ENCODE measurements around the gene GMCL1.
"Not testable (repeated sequence)": the region's sequence is repeated elsewhere in the genome, so short reads cannot be mapped to it uniquely, and the experiment has no call there.

Gene GMCL1

GRCh38 chr2:69848186-69848790 is 18.8 kb downstream of the GMCL1 start:
- no peak for DNase-seq

GRCh38 chr2:69858261-69858660 is 28.8 kb downstream of the GMCL1 start:
- no peak for DNase-seq

DNA sequence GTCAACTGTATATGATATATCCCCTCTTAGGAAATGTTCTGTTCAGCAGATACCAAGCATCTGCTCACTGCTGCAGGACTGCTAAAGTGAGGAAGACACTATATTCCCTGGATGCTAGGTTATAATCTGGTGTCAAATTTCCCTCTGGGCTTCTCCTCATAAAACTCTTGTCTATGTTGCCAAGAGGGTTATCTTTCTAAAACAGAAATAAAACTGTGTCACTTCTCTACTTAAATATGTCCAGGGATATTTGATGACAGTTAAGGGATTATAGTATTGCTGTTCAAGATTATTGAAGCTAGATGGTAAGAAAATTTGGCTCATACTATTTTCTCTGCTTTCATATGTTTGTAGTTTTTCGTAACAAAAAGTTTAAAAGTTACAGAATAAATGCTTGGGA is 33.8 kb downstream of the GMCL1 start:
- DNase-seq = no peak

GRCh38 chr2:69888451-69888850 is 59.0 kb downstream of the GMCL1 start:
- no peak for DNase-seq

DNA sequence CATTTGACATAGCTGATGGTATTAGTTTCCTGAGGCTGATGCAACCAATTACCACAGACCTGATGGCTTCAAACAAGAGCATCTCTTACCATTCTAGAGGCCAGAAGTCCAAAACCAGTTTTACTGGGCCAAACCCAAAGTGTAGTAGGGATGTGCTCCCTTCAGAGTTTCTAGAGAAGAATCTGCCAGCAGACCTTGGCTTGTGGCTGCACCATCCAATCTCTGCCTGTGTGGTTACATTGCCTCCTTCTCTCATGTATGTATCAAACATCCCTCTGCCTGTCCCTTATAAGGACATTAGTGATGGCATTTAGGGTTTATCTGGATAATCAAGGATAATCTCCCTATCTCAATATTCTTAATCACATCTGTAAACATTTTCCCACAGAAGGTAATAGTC is 59.8 kb downstream of the GMCL1 start:
- no peak for DNase-seq

DNA sequence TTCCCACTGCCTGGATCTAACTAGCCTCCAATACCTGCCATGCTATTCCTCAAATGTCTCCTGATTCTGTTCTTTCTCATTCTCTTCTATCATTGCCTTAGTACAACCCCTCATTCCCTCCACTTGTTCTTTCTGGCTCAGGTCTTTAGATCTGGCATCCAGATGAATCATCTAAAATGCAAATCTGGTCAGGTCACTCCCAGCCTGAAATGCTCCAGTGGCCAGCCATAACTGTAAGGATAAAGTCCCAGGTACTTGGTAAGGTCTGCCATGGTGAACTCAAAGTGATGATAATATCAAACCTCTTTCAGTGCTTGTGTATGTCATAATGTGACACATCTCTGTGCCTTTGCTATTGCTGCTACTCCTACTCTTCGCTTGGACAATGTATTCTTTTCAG is 61.4 kb downstream of the GMCL1 start:
- DNase-seq = no peak

- not testable (repeated sequence) for DNase-seq
Measured at GRCh38 chr2:69892838-69893424, 63.5 kb downstream of the GMCL1 start.

- peak; percentile 68 for DNase-seq
Measured at GRCh38 chr2:69893684-69894551, 64.5 kb downstream of the GMCL1 start, which contains the start of gene SNRNP27. SNRNP27 (plus strand) TSS chr2:69893956; CDS start chr2:69893985, 29 bp downstream.

GRCh38 chr2:69894737-69895136 is 65.3 kb downstream of the GMCL1 start:
- not testable (repeated sequence) for DNase-seq

- no peak for DNase-seq
Measured at GRCh38 chr2:69902213-69902922, 72.9 kb downstream of the GMCL1 start.

- no peak for DNase-seq
Measured at GRCh38 chr2:69907216-69907615, 77.8 kb downstream of the GMCL1 start.

DNA sequence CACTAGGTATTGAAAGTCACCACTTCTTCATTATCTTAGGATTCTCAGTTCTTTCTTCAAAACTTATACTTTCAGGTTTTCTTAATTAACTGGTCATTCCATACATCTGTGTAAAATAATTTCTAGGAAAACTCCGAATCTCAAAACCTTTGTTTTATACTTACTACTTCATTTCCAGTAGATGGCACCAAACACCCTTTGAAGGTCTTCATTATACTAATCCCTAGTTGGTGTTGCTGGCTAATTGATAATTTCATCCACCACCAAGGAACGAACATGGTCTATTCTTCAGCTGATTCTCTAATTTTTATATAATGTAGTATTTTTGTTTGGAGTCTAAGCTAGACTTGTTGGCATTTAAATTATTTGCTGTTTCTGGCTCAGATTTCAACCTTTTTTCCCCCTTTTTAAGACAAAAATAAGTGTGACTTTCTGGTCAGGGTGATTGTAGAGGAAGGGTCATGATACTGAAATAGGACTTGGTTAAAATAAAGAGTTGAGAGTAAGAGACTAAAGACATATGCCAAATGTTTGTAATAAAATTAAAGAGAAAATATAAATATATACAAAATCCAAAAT is 82.6 kb downstream of the GMCL1 start:
- DNase-seq = peak; percentile 19

GRCh38 chr2:69914164-69914949 is 84.9 kb downstream of the GMCL1 start:
- peak; percentile 99 for DNase-seq

GRCh38 chr2:69914950-69915945 is 85.8 kb downstream of the GMCL1 start, which contains the start of gene MXD1:
MXD1 (plus strand) TSS chr2:69915109; CDS start chr2:69915331, 222 bp downstream.
- no peak for DNase-seq

DNA sequence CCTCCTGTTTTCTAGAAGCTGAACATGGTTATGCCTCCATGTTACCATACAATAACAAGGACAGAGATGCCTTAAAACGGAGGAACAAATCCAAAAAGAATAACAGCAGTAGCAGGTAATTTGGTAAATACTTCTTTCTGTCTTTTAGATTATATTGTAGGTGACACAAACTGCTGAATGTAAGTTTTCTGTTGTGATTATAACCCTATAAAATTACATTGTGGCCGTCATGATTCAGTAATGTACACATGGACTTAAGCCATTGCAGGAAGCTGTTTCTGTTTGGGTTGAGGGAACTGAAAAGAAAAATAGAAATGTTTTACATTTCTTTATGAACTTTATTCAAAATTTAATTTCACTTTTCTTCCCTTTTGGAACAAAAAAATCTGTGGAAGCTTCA is 86.6 kb downstream of the GMCL1 start:
- DNase-seq = no peak

DNA sequence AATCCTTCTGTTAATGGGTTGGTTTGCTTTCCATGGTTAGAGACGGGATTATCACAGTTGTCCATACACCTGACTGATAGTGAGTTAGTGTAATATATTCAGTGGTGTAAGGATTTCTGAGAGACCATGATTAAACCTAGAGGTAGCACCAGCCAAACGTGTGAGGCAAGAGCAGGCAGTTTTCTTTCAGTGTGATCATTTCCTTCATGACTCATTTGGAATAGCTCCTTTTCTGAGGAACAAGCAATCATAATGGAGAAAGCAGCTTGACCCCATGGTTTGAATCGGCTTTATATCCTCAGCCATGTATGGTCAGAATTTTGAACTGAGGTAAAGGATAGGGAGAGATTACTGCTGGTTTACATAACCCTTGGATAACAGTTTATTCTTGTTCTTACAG is 88.4 kb downstream of the GMCL1 start:
- DNase-seq = no peak

GRCh38 chr2:69918401-69918800 is 88.9 kb downstream of the GMCL1 start:
- no peak for DNase-seq

- DNase-seq = no peak
Measured at GRCh38 chr2:69923116-69923515, 93.7 kb downstream of the GMCL1 start.

DNA sequence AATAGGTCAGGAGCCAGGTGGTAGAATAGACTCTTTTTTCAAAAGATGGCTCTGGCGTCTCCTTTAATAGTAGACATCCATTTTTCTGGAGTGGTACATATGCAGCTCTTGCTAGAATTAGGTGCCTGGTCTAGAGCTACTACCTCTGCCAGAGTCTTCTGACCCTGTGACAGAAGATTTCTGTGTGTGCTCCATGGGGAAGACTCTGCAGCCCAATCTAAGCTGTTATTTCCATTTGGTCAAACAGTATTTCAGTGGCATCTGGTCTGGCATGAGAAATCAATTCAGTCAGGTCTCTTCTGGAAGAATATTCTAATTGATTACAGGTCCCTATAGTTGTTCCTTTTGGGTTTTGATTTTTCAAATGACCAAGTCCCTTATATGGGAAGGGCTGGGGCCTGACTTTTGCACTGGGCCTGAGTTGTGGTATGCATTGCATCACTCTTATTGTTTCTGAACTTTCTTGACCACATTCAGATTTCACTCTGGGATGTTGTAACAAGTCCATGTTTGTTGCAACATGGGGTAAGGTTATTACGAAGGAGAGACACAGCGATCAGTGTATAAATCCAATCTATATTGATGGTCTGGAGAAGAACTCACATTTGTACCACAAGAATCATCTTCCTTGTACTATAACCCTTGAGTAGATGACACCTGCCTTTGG is 97.5 kb downstream of the GMCL1 start:
- no peak for DNase-seq

Measured in NCI-H774 (cell line).